LNCaP clone FGC (cell line): Measurements from ENCODE around the gene PCP4.

Source experiments
- DNase-seq: peaks from one replicate; pipeline ENCODE4 v3.0.0-alpha.2; 2011; ENCODE audit warnings: low read depth
- H3K4me3 ChIP-seq: 2 replicates; pipeline ENCODE4 v1.5.1; 2011; ENCODE audit warnings: mild to moderate bottlenecking, low read depth, low read length, control low read depth
- TF ChIP-seq, protein P1 (sequence below): IDR thresholded peaks from 2 replicates; pipeline ENCODE4 v1.5.1; 2012; ENCODE audit warnings: mild to moderate bottlenecking; ENCODE audit not compliant: control insufficient read depth, insufficient read depth; ENCODE audit errors: extremely low read depth

The PCP4 gene

DNA sequence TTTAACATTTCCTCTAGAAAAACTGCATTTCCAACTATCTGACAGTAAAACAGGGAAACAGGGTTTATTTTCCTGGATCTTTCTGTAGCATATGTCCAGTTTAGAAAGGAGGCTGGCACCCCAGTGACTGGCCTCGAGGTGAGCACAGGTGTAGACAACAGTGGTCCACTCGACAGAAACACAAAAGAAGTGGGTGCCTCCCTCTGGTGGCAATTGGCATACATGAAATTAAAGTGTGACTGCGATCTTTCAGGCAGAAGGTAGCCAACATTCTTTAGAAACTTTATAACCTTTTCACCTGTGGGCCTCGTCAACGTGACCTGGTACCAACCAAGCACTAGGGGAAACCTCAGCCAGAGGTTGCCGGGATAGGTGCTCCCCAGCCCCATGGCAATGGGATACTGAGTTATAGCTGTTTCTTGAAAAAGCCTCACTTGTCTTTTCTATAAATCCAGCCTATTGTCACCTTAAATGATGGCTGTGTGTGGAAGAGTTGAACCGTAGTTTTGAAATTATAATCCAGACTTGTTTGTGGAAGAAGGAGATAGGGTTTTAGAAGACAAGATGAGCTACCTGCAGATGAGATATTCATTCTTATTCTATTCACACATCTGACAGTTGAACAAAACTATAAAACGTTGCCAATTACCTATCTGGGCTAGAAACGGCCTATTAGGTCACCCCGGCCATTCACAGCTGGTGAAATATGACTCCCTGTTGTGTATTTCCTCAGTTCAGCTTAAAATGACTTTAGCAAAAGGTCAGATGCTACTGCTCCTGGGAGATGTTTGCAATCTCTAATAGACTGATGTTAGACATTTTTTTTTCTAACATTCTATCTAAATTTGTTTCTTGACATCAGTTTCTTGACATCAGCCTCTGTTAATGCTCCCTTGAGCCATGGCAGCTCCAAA lies 44.3 kb downstream of the PCP4 start:
- peak; percentile 11 for DNase-seq

DNA sequence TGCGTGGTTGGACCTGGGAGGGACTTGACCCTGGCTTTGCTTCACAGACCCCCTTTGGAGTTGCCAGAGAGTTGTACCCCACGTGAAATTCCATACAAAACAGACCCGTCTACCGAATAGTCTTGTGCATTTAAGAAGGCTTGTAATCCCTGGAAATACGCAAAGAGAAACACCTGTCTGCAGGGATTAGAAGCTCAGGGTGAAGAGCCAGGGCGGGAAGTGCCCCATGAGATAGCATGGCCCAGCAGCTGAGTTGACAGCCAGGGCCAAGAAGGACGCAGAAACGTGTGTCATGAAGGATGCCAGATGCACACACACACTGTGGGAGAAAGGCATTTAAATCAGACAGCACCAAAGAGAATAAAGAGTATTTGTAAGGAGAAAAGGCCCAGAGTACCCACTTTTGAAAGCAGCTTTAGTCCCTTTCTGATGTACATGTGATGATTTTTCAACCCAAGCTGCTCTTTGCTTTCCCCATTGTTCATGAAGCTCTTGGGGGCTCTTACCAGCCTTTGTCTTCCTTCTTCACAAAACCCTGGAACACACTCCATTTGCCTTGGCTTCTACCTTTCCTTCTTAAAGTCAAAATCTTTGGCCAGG lies 46.6 kb downstream of the PCP4 start:
- TF ChIP-seq, protein P1, sequence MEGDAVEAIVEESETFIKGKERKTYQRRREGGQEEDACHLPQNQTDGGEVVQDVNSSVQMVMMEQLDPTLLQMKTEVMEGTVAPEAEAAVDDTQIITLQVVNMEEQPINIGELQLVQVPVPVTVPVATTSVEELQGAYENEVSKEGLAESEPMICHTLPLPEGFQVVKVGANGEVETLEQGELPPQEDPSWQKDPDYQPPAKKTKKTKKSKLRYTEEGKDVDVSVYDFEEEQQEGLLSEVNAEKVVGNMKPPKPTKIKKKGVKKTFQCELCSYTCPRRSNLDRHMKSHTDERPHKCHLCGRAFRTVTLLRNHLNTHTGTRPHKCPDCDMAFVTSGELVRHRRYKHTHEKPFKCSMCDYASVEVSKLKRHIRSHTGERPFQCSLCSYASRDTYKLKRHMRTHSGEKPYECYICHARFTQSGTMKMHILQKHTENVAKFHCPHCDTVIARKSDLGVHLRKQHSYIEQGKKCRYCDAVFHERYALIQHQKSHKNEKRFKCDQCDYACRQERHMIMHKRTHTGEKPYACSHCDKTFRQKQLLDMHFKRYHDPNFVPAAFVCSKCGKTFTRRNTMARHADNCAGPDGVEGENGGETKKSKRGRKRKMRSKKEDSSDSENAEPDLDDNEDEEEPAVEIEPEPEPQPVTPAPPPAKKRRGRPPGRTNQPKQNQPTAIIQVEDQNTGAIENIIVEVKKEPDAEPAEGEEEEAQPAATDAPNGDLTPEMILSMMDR: no peak
- no peak overlapping the region for H3K4me3 ChIP-seq
- DNase-seq: no peak

More for the DNA sequence above, 44.3 kb downstream of the PCP4 start:
- H3K4me3 ChIP-seq: no peak overlapping the region
- TF ChIP-seq, protein P1: peak; percentile 64

DNA sequence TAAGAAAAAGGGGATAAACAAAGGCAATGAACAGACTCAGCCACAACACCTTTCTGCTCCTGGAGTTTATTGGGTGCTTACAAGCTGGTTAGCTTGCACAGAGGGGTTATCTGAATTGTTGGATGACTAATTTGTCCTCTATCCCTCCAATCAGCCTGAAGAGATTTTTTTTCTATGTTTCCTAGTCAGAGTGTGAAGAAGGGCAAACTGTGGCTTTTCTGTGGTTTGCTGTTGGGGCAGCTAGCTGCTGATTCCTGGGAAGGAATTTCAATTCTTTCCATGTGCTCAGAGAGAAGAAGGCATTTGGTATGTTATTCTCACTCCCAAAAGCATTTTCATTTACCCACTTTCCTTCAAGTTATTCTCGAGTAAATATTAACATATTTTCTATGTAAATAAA lies 48.6 kb downstream of the PCP4 start:
- TF ChIP-seq, protein P1: no peak
- H3K4me3 ChIP-seq: no peak overlapping the region
- DNase-seq: no peak

DNA sequence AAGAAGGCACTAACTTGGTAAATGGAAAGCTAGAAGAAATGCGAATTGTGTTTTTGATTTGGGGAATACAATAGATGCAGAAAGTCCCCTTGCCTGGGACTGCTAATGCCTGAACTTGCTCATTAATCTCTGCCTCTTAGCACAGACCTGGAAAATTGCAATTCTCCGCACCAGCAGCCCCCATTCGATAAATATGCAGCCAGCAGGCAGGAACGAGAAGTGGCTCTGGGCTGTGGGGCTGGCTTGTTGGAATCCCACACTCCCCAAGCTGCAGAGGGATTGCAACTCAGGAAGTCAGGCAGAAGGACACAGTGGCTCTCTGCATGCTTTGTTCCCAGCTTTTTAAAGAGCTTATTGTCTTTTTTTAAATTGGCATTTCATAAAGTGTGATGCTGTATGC lies 51.3 kb downstream of the PCP4 start:
- H3K4me3 ChIP-seq: no peak overlapping the region
- TF ChIP-seq, protein P1: no peak
- no peak for DNase-seq

DNA sequence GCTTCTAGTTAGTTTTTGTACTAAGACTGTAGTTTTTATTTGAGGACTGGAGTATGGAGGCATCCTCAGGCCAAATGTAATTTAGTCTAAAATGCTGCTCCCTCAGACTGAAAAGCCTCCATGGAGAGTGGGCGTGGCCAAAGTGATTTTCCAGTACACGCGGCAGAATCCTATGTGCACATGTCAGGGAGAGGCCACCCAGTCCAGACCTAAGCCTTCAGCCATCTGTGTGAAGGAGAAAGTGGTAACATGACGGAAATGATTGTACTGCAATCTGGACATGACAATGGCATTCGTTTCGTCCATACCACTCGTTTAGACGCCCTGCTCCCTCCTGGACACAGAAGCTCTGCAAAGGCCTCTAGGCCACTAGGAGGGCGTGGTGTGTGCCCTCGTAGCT lies 56.2 kb downstream of the PCP4 start:
- H3K4me3 ChIP-seq: no peak overlapping the region
- TF ChIP-seq, protein P1: no peak
- no peak for DNase-seq

DNA sequence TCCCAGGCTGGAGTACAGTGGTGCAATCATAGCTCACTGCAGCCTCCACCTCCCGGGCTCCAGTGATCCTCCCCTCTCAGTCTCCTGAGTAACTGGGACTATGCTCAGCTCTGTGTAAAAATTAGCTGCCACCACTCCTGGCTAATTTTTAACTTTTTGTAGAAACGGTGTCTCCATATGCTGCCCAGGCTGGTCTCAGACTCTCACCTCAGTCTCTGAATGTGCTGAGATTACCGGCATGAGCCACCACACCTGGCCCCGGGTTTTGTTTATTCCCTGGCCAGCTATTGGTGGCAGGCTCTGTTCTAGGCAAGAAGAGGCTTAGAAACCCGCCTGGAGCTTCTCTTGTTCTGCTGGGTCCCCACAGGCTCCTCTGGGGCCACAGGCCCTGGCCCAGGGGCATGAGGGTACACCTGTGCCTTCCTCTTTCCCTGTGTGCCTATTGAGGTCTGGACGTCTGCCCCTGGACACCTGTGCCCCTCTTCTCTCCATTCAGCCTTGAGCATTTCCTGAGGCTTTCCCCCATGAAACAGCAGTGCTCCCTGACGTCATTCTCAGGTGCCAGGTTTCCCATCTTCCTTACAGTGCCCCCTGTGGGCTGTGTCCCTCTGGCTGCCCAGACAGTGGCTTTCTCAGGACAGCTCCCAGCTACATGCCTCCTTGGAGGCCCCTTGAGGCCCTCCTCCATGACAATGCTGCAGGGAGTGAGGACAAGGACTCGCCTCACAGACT lies 57.5 kb downstream of the PCP4 start:
- no peak for DNase-seq
- no peak overlapping the region for H3K4me3 ChIP-seq
- TF ChIP-seq, protein P1: no peak
